ENCODE results near the gene IL1RAPL1.

The IL1RAPL1 gene

GRCh38 chrX:29143756-29144155 lies 556.5 kb downstream of the IL1RAPL1 start:
- TF ChIP-seq, protein P1, sequence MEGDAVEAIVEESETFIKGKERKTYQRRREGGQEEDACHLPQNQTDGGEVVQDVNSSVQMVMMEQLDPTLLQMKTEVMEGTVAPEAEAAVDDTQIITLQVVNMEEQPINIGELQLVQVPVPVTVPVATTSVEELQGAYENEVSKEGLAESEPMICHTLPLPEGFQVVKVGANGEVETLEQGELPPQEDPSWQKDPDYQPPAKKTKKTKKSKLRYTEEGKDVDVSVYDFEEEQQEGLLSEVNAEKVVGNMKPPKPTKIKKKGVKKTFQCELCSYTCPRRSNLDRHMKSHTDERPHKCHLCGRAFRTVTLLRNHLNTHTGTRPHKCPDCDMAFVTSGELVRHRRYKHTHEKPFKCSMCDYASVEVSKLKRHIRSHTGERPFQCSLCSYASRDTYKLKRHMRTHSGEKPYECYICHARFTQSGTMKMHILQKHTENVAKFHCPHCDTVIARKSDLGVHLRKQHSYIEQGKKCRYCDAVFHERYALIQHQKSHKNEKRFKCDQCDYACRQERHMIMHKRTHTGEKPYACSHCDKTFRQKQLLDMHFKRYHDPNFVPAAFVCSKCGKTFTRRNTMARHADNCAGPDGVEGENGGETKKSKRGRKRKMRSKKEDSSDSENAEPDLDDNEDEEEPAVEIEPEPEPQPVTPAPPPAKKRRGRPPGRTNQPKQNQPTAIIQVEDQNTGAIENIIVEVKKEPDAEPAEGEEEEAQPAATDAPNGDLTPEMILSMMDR (IDR thresholded peaks at IDR 0.05): no peak
- Mint-ChIP-seq H3K4me1 (peaks cover 9% of the 10 kb centered on the region), H3K4me3 (no peak overlapping the region), H3K36me3 (ENCODE audit: low read depth) (no peaks in the 10 kb centered on the region), H3K27ac (no peak overlapping the region), H3K9me3 (no peaks in the 10 kb centered on the region), H3K27me3 (ENCODE audit: low read depth, poor library complexity) (no peaks in the 10 kb centered on the region)
- no peak for DNase-seq

DNA sequence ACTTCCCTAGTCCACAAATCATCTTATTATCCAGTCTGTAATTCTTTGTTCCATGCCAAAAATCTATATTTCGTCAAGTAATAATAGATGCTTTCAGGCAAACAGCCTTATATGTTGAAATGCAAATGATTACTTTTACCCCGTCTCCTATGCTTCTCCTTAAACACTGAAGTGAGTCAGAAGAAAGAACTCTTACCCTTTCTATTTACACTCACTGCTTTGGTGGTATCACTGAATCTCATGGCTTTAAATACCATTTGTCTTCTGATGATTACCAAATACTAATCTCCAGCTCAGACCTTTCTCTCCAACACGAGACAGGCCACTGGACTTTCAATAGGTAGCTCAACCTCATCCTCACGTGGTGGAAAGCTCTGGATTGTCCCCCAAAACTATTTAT lies 558.1 kb downstream of the IL1RAPL1 start:
- TF ChIP-seq, protein P1 (IDR thresholded peaks at IDR 0.05): no peak

DNA sequence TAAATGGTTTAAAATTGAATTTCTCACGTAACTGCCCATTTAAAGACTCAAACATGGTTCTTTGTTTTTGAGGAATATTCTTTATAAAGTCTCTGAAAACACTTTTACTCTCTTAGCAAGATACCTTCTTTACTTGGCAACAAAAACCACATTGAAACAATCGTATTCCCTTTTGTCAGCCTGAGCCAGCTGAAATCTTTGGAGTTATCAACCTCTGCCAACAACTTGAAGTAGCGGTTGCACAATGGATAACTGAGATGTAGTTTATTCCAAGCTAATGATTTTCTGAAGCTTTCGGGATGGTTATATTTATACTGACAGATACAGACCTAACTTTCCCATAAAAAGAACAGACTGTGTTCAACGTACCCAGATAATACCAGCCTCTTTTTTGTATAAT lies 561.3 kb downstream of the IL1RAPL1 start:
- TF ChIP-seq, protein P1 (IDR thresholded peaks at IDR 0.05): no peak
- Mint-ChIP-seq H3K4me1 (peaks cover 9% of the 10 kb centered on the region), H3K9me3 (no peaks in the 10 kb centered on the region), H3K27me3 (ENCODE audit: low read depth, poor library complexity) (no peaks in the 10 kb centered on the region), H3K4me3 (no peak overlapping the region), H3K36me3 (ENCODE audit: low read depth) (no peaks in the 10 kb centered on the region), H3K27ac (no peak overlapping the region)
- DNase-seq: no peak

More for the DNA sequence above, 558.1 kb downstream of the IL1RAPL1 start:
- Mint-ChIP-seq H3K4me1 (peaks cover 9% of the 10 kb centered on the region), H3K36me3 (ENCODE audit: low read depth) (no peaks in the 10 kb centered on the region), H3K27me3 (ENCODE audit: low read depth, poor library complexity) (no peaks in the 10 kb centered on the region), H3K4me3 (no peak overlapping the region), H3K27ac (no peak overlapping the region), H3K9me3 (no peaks in the 10 kb centered on the region)
- DNase-seq: no peak

GRCh38 chrX:29155286-29155685 lies 568.0 kb downstream of the IL1RAPL1 start:
- no peak overlapping the region for H3K4me3 Mint-ChIP-seq
- H3K27ac Mint-ChIP-seq: no peak overlapping the region
- H3K27me3 Mint-ChIP-seq (ENCODE audit: low read depth, poor library complexity): no peaks in the 10 kb centered on the region
- H3K36me3 Mint-ChIP-seq (ENCODE audit: low read depth): no peaks in the 10 kb centered on the region
- TF ChIP-seq, protein P1 (IDR thresholded peaks at IDR 0.05): no peak
- no peak for DNase-seq
- H3K4me1 Mint-ChIP-seq: no peaks in the 10 kb centered on the region
- no peaks in the 10 kb centered on the region for H3K9me3 Mint-ChIP-seq

GRCh38 chrX:29172880-29173279 lies 585.6 kb downstream of the IL1RAPL1 start:
- peaks cover 7% of the 10 kb centered on the region for H3K9me3 Mint-ChIP-seq
- no peak overlapping the region for H3K4me3 Mint-ChIP-seq
- TF ChIP-seq, protein P1 (IDR thresholded peaks at IDR 0.05): no peak
- H3K36me3 Mint-ChIP-seq (ENCODE audit: low read depth): no peaks in the 10 kb centered on the region
- H3K27me3 Mint-ChIP-seq (ENCODE audit: low read depth, poor library complexity): no peaks in the 10 kb centered on the region
- DNase-seq: no peak
- H3K27ac Mint-ChIP-seq: no peak overlapping the region
- no peaks in the 10 kb centered on the region for H3K4me1 Mint-ChIP-seq

DNA sequence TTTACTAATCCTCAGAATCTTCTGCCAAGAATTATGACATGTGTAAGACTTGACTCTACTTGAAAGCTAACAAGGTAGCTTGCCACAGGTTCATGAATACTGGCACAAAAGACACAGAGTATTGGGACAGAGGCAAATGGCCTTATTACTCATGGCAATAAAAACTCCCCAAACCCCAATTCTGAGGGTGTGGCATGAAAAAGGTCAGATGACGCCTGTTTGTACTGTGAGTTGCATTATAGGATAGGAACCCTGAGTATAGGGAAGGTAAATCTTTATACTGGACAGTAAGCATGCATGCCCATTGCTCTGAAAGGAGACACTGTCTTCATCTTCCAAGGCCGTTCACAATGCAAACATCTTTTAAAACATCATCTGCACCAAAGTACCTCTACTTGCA lies 600.0 kb downstream of the IL1RAPL1 start:
- no peak for DNase-seq
- Mint-ChIP-seq H3K9me3 (peaks cover 3% of the 10 kb centered on the region), H3K36me3 (ENCODE audit: low read depth) (no peaks in the 10 kb centered on the region), H3K4me3 (no peak overlapping the region), H3K27me3 (ENCODE audit: low read depth, poor library complexity) (no peaks in the 10 kb centered on the region), H3K27ac (no peak overlapping the region), H3K4me1 (no peaks in the 10 kb centered on the region)
- TF ChIP-seq, protein P1 (IDR thresholded peaks at IDR 0.05): no peak
